ENCODE data around the gene SRP72.

DNA sequence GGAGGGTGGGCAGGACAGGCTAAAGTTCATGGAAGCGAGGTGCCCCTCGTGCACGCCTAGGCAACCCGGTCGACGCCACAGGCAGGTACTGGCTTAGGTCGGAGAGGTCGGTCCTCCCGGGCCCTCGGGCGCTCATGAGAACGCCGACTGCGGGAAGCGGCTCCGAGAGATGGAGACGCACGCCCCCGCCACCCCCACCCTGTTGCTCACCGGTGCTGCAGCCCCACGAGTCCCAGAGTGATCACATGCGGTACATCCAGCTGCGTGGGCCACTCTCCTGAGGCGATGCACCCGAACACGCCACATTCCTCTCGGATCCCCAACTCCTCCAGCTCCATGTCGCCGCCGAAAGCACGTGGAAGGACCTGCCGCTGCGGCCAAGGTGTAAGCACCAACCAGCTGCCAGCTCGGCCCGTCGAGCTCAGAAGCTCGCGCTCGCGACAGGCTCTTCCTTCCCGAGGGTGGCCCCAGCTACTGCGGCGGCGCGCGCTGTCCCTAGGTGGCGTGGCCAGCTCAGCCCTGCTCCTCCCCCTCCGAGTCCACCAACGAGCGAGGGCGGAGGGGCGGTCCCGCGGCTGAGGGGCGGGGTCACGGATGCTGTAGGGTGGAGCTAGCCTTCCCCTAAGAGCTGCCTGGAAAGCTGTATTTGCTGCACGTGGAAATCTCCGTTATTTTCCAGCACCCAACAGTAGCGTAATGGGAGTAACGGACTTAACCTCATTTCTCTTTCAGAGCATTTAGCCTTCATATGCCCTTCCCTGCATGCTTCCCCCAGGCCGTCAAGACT is 32.1 kb upstream of the SRP72 start, which contains the start of gene PPAT:
- TF ChIP-seq CTCF (IDR thresholded peaks at IDR 0.05) = no peak
- no peak for TF ChIP-seq TEAD4 (CRISPR knock-in tag; IDR thresholded peaks at IDR 0.05)
- TF ChIP-seq USF1 (CRISPR knock-in tag; IDR thresholded peaks at IDR 0.05) = 0 out of 2 replicates have a peak, but pooled peaks have one; percentile 17
- no peak for TF ChIP-seq JUN (CRISPR knock-in tag; IDR thresholded peaks at IDR 0.05)
- no peak for TF ChIP-seq NR3C1 (CRISPR knock-in tag; conservative IDR thresholded peaks at IDR 0.05; ENCODE audit: low read depth)
- TF ChIP-seq MAX (CRISPR knock-in tag; IDR thresholded peaks at IDR 0.05) = peak; percentile 97
- no peak for TF ChIP-seq CREB1 (CRISPR knock-in tag; IDR thresholded peaks at IDR 0.05)
- TF ChIP-seq, protein P1, sequence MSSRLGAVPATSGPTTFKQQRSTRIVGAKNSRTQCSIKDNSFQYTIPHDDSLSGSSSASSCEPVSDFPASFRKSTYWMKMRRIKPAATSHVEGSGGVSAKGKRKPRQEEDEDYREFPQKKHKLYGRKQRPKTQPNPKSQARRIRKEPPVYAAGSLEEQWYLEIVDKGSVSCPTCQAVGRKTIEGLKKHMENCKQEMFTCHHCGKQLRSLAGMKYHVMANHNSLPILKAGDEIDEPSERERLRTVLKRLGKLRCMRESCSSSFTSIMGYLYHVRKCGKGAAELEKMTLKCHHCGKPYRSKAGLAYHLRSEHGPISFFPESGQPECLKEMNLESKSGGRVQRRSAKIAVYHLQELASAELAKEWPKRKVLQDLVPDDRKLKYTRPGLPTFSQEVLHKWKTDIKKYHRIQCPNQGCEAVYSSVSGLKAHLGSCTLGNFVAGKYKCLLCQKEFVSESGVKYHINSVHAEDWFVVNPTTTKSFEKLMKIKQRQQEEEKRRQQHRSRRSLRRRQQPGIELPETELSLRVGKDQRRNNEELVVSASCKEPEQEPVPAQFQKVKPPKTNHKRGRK (CRISPR knock-in tag; IDR thresholded peaks at IDR 0.05; ENCODE audit: borderline replicate concordance) = no peak
- 0 out of 2 replicates have a peak, but pooled peaks have one; percentile 67 for TF ChIP-seq FOXP1 (CRISPR knock-in tag; IDR thresholded peaks at IDR 0.05; ENCODE audit: borderline replicate concordance)

All from WTC11 (cell line).